ENCODE measurements around the gene OASL.

Gene OASL

DNA sequence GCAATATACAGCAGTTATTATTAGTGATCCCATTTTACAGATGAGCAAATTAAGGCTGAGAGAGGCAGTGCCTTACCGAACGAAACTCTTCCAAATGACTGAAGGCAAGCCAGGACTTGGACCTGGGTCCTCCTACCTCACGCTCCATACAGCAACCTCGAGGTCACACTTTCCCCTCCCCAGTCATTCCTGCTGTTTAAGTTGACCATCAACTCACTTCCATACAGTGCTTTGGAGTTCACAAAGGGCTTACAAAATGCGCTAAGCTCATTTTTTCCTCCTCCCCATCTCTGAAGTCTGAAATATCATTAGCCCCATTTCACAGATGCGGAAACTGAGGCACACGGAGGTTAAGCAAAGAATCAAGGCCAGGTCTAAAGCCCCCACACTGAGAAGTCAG, 56.4 kb downstream of the OASL start:
- DNase-seq (ENCODE audit: low spot score), result no peak
- no peak for TF ChIP-seq CTCF (IDR thresholded peaks at IDR 0.05; ENCODE audit: extremely low read depth, insufficient read depth, missing control alignments)
- in situ Hi-C loops (cut with MboI; ENCODE audit: low pct_unique_long_range_greater_than_20kb, low sequenced_read_pairs, unreplicated experiment), result no loop called here

DNA sequence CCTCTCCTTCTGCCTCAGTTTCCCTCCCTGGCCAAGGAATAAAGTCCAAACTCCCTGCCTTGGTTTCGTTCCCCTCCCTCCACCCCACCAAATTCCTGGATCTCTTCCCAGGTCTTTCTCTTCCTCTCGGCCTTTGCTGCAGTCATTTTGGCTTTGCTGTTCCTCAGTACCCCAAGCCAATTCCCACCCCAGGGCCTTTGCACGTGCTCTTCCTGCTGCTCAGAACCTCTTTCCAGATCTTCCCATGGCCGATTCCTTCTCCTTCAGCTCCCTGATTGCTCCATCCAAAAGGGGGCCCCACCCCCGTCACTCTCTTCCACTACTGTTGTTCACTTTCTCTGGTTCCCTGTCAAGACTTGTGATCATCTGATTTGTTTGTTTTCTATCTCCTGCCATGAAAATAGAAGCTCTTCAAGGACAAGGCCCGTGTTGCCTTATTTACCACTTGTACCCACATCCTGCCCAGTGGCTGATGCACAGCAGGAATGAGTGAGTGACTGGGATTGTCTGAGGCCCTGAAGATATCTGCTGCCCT, 57.6 kb downstream of the OASL start:
- in situ Hi-C loops (cut with MboI; ENCODE audit: low pct_unique_long_range_greater_than_20kb, low sequenced_read_pairs, unreplicated experiment), result no loop called here
- no peak for TF ChIP-seq CTCF (IDR thresholded peaks at IDR 0.05; ENCODE audit: extremely low read depth, insufficient read depth, missing control alignments)
- no peak for DNase-seq (ENCODE audit: low spot score)

- no peak for DNase-seq (ENCODE audit: low spot score)
- no peak for TF ChIP-seq CTCF (IDR thresholded peaks at IDR 0.05; ENCODE audit: extremely low read depth, insufficient read depth, missing control alignments)
- in situ Hi-C loops (cut with MboI; ENCODE audit: low pct_unique_long_range_greater_than_20kb, low sequenced_read_pairs, unreplicated experiment), result no loop called here
These were observed 58.2 kb downstream of the OASL start for GRCh38 chr12:120980800-120981368.

GRCh38 chr12:120979862-120980696, 59.0 kb downstream of the OASL start:
- no peak for DNase-seq (ENCODE audit: low spot score)

GRCh38 chr12:120979220-120979861, 59.7 kb downstream of the OASL start:
- TF ChIP-seq CTCF (IDR thresholded peaks at IDR 0.05; ENCODE audit: extremely low read depth, insufficient read depth, missing control alignments), result no peak
- in situ Hi-C loops (cut with MboI; ENCODE audit: low pct_unique_long_range_greater_than_20kb, low sequenced_read_pairs, unreplicated experiment), result no loop called here
- no peak for DNase-seq (ENCODE audit: low spot score)

More at GRCh38 chr12:120979862-120980696, 59.0 kb downstream of the OASL start:
- no peak for TF ChIP-seq CTCF (IDR thresholded peaks at IDR 0.05; ENCODE audit: extremely low read depth, insufficient read depth, missing control alignments)
- in situ Hi-C loops (cut with MboI; ENCODE audit: low pct_unique_long_range_greater_than_20kb, low sequenced_read_pairs, unreplicated experiment), result no loop called here

DNA sequence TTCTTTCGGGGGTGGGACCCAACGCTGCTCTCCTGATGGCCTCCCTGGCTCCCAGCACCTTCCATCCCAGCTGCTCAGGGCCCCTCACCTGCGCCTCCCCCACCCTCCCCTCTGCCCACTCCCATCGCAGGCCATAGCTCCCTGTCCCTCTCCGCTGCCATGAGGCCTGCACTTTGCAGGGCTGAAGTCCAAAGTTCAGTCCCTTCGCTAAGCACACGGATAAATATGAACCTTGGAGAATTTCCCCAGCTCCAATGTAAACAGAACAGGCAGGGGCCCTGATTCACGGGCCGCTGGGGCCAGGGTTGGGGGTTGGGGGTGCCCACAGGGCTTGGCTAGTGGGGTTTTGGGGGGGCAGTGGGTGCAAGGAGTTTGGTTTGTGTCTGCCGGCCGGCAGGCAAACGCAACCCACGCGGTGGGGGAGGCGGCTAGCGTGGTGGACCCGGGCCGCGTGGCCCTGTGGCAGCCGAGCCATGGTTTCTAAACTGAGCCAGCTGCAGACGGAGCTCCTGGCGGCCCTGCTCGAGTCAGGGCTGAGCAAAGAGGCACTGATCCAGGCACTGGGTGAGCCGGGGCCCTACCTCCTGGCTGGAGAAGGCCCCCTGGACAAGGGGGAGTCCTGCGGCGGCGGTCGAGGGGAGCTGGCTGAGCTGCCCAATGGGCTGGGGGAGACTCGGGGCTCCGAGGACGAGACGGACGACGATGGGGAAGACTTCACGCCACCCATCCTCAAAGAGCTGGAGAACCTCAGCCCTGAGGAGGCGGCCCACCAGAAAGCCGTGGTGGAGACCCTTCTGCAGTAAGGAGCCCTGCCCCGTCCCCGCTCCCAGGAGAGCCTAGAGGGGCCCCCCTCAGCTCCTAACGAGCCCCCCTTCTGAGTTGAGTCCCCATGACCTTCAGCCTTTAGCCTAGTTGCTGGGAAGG, 60.5 kb downstream of the OASL start, which contains the start of gene HNF1A:
HNF1A (plus strand) TSS at position 248 of the 924 bp plus-strand sequence; CDS start at position 474, 226 bp downstream.
- no peak for DNase-seq (ENCODE audit: low spot score)
- no peak for TF ChIP-seq CTCF (IDR thresholded peaks at IDR 0.05; ENCODE audit: extremely low read depth, insufficient read depth, missing control alignments)
- in situ Hi-C loops (cut with MboI; ENCODE audit: low pct_unique_long_range_greater_than_20kb, low sequenced_read_pairs, unreplicated experiment), result no loop called here

Data from GM13977 (cell line).